Stimulated activated CD8-positive, alpha-beta memory T cell treated with anti-CD3 and anti-CD28 coated beads, Interleukin-12 subunit alpha, Interleukin-12 subunit beta, amount 100 ng/mL, for 4 hours (primary cell): Measurements from ENCODE around the gene E2F1.
"Not testable (repeated sequence)": the region's sequence is repeated elsewhere in the genome, so short reads cannot be mapped to it uniquely, and the experiment has no call there.

ENCODE experiments used
- DNase-seq: peaks from one replicate; pipeline ENCODE4 v3.0.0-alpha.2; 2020; ENCODE audit warnings: low read depth

The E2F1 gene

GRCh38 chr20:33640287-33640686, 45.9 kb downstream of the E2F1 start:
- DNase-seq: no peak

- DNase-seq: no peak
Measured at GRCh38 chr20:33636776-33637175, 49.4 kb downstream of the E2F1 start.

- DNase-seq: no peak
Measured at GRCh38 chr20:33635341-33635740, 50.8 kb downstream of the E2F1 start.

- not testable (repeated sequence) for DNase-seq
Measured at GRCh38 chr20:33631910-33632309, 54.3 kb downstream of the E2F1 start.

GRCh38 chr20:33630507-33630906, 55.7 kb downstream of the E2F1 start:
- no peak for DNase-seq

GRCh38 chr20:33629979-33630378, 56.2 kb downstream of the E2F1 start:
- DNase-seq: no peak

GRCh38 chr20:33629533-33629932, 56.7 kb downstream of the E2F1 start:
- no peak for DNase-seq

- no peak for DNase-seq
Measured at GRCh38 chr20:33627577-33628216, 58.5 kb downstream of the E2F1 start.

- no peak for DNase-seq
Measured at GRCh38 chr20:33626190-33626589, 60.0 kb downstream of the E2F1 start.
